HUES6 (cell line): Measurements from ENCODE around the gene RFX7.
"Not testable (repeated sequence)": the region's sequence is repeated elsewhere in the genome, so short reads cannot be mapped to it uniquely, and the experiment has no call there.

ENCODE experiments used
- H3K27ac ChIP-seq: 2 replicates; pipeline ENCODE4 v1.7.0; 2013; ENCODE audit warnings: low read depth, mild to moderate bottlenecking, low read length, inconsistent platforms
- H3K27me3 ChIP-seq: 2 replicates; pipeline ENCODE4 v1.6.1; 2013; ENCODE audit warnings: low read length; ENCODE audit not compliant: control insufficient read depth, insufficient read depth
- H3K36me3 ChIP-seq: 2 replicates; pipeline ENCODE4 v1.6.1; 2013; ENCODE audit warnings: low read length; ENCODE audit not compliant: control insufficient read depth, insufficient read depth
- H3K4me1 ChIP-seq: 2 replicates; pipeline ENCODE4 v1.6.1; 2013; ENCODE audit warnings: low read length; ENCODE audit not compliant: control insufficient read depth, insufficient read depth
- H3K4me3 ChIP-seq: 2 replicates; pipeline ENCODE4 v1.5.1; 2013; ENCODE audit warnings: low read depth, low read length
- H3K9ac ChIP-seq: one replicate; pipeline ENCODE4 v1.6.1; 2013; ENCODE audit warnings: mild to moderate bottlenecking, low read length
- H3K9me3 ChIP-seq: 2 replicates; pipeline ENCODE4 v1.6.1; 2013; ENCODE audit warnings: low read depth, low read length; ENCODE audit not compliant: control insufficient read depth, insufficient read depth

RFX7 gene

GRCh38 chr15:56180851-56181250 lies 62.8 kb downstream of the RFX7 start:
- no peak overlapping the region for H3K4me3 ChIP-seq
- H3K27me3 ChIP-seq, result no peaks in the 10 kb centered on the region
- peaks cover 11% of the 10 kb centered on the region; the same call in 1 of the 2 replicates for H3K9me3 ChIP-seq
- no peaks in the 10 kb centered on the region for H3K4me1 ChIP-seq
- no peak overlapping the region for H3K9ac ChIP-seq
- H3K27ac ChIP-seq, result no peak overlapping the region
- H3K36me3 ChIP-seq, result no peaks in the 10 kb centered on the region

- peaks cover under 1% of the 10 kb centered on the region; the same call in 1 of the 2 replicates for H3K9me3 ChIP-seq
- H3K4me3 ChIP-seq, result no peak overlapping the region
- no peaks in the 10 kb centered on the region for H3K27me3 ChIP-seq
- no peak overlapping the region for H3K27ac ChIP-seq
- H3K9ac ChIP-seq, result no peak overlapping the region
- H3K4me1 ChIP-seq, result no peaks in the 10 kb centered on the region
- peaks cover 18% of the 10 kb centered on the region for H3K36me3 ChIP-seq
Observed at GRCh38 chr15:56176996-56177395, 66.7 kb downstream of the RFX7 start.

- Histone ChIP-seq H3K4me3 (no peak overlapping the region), H3K27ac (no peak overlapping the region), H3K9me3 (no peaks in the 10 kb centered on the region), H3K9ac (no peak overlapping the region), H3K36me3 (peaks cover 20% of the 10 kb centered on the region), H3K27me3 (no peaks in the 10 kb centered on the region), H3K4me1 (no peaks in the 10 kb centered on the region)
Observed at GRCh38 chr15:56175788-56176187, 67.9 kb downstream of the RFX7 start.

- no peak overlapping the region for H3K9ac ChIP-seq
- no peak overlapping the region for H3K27ac ChIP-seq
- no peaks in the 10 kb centered on the region for H3K9me3 ChIP-seq
- no peaks in the 10 kb centered on the region for H3K27me3 ChIP-seq
- H3K4me3 ChIP-seq, result no peak overlapping the region
- peaks cover 22% of the 10 kb centered on the region for H3K36me3 ChIP-seq
- H3K4me1 ChIP-seq, result no peaks in the 10 kb centered on the region
Observed at GRCh38 chr15:56174649-56175048, 69.0 kb downstream of the RFX7 start.

- no peaks in the 10 kb centered on the region for H3K9me3 ChIP-seq
- no peaks in the 10 kb centered on the region for H3K4me1 ChIP-seq
- H3K9ac ChIP-seq, result no peak overlapping the region
- H3K36me3 ChIP-seq, result peaks cover 16% of the 10 kb centered on the region
- no peaks in the 10 kb centered on the region for H3K27me3 ChIP-seq
- H3K27ac ChIP-seq, result no peak overlapping the region
- H3K4me3 ChIP-seq, result no peak overlapping the region
Observed at GRCh38 chr15:56168394-56168793, 75.3 kb downstream of the RFX7 start.

- H3K9ac ChIP-seq, result no peak overlapping the region
- no peak overlapping the region for H3K27ac ChIP-seq
- no peaks in the 10 kb centered on the region for H3K9me3 ChIP-seq
- no peak overlapping the region for H3K4me3 ChIP-seq
- H3K36me3 ChIP-seq, result no peaks in the 10 kb centered on the region
- no peaks in the 10 kb centered on the region for H3K27me3 ChIP-seq
- peaks cover 7% of the 10 kb centered on the region; the same call in 1 of the 2 replicates for H3K4me1 ChIP-seq
Observed at GRCh38 chr15:56165234-56165633, 78.4 kb downstream of the RFX7 start.

- Histone ChIP-seq H3K4me3 (no peak overlapping the region), H3K9ac (no peak overlapping the region), H3K27ac (peak overlapping the region; percentile 65; the same call in 1 of the 2 replicates), H3K9me3 (peaks cover under 1% of the 10 kb centered on the region; the same call in 1 of the 2 replicates), H3K27me3 (no peaks in the 10 kb centered on the region), H3K4me1 (peaks cover 11% of the 10 kb centered on the region; the same call in 1 of the 2 replicates), H3K36me3 (0 out of 2 replicates have a peak, but pooled peaks cover 5% of the 10 kb centered on the region)
Observed at GRCh38 chr15:56160966-56161365, 82.7 kb downstream of the RFX7 start.

- Histone ChIP-seq H3K9ac (no peak overlapping the region), H3K4me1 (peaks cover 11% of the 10 kb centered on the region; the same call in 1 of the 2 replicates), H3K4me3 (no peak overlapping the region), H3K27me3 (no peaks in the 10 kb centered on the region), H3K27ac (no peak overlapping the region), H3K36me3 (0 out of 2 replicates have a peak, but pooled peaks cover 5% of the 10 kb centered on the region), H3K9me3 (peaks cover 7% of the 10 kb centered on the region; the same call in 1 of the 2 replicates)
Observed at GRCh38 chr15:56156877-56157276, 86.8 kb downstream of the RFX7 start.

- not testable (repeated sequence) for H3K27me3 ChIP-seq, H3K27ac ChIP-seq, H3K9ac ChIP-seq, H3K36me3 ChIP-seq, H3K4me3 ChIP-seq, H3K9me3 ChIP-seq, H3K4me1 ChIP-seq
Observed at GRCh38 chr15:56155278-56155677, 88.4 kb downstream of the RFX7 start.

- not testable (repeated sequence) for H3K36me3 ChIP-seq, H3K9me3 ChIP-seq, H3K4me1 ChIP-seq, H3K4me3 ChIP-seq, H3K27me3 ChIP-seq, H3K27ac ChIP-seq, H3K9ac ChIP-seq
Observed at GRCh38 chr15:56154768-56155167, 88.9 kb downstream of the RFX7 start.

- H3K36me3 ChIP-seq, result peaks cover 5% of the 10 kb centered on the region; the same call in 1 of the 2 replicates
- peaks cover 15% of the 10 kb centered on the region; the same call in 1 of the 2 replicates for H3K9me3 ChIP-seq
- no peak overlapping the region for H3K27ac ChIP-seq
- no peaks in the 10 kb centered on the region for H3K4me1 ChIP-seq
- H3K9ac ChIP-seq, result no peak overlapping the region
- no peaks in the 10 kb centered on the region for H3K27me3 ChIP-seq
- no peak overlapping the region for H3K4me3 ChIP-seq
Observed at GRCh38 chr15:56150204-56150603, 93.5 kb downstream of the RFX7 start.

GRCh38 chr15:56148064-56148463 lies 95.6 kb downstream of the RFX7 start:
- H3K9ac ChIP-seq, result no peak overlapping the region
- H3K4me1 ChIP-seq, result no peaks in the 10 kb centered on the region
- peaks cover 11% of the 10 kb centered on the region; the same call in 1 of the 2 replicates for H3K9me3 ChIP-seq
- no peak overlapping the region for H3K4me3 ChIP-seq
- H3K36me3 ChIP-seq, result peaks cover 15% of the 10 kb centered on the region
- no peak overlapping the region for H3K27ac ChIP-seq
- H3K27me3 ChIP-seq, result no peaks in the 10 kb centered on the region
